HEK293T (cell line): ENCODE results near the gene NINJ2.

ENCODE experiments used
- CTCF ChIA-PET: fragments of 350-600 bp; formaldehyde crosslinking; extraction: SDS; loops from one replicate; lab custom pipeline; 2021; ENCODE audit warnings: antibody characterized with exemption, inconsistent platforms; lab: Yijun Ruan, JAX
- POLR2A ChIA-PET: fragments of 350-600 bp; formaldehyde crosslinking; extraction: SDS; loops from one replicate; lab custom pipeline; 2020; ENCODE audit warnings: antibody characterized with exemption, inconsistent platforms; lab: Yijun Ruan, JAX
- DNase-seq: peaks from one replicate; pipeline ENCODE4 v3.0.0; 2012; ENCODE audit warnings: mixed read lengths; ENCODE audit errors: extremely low spot score
- ARNT ChIP-seq: fragments of 450-650 bp; IDR thresholded peaks from 2 replicates; pipeline ENCODE4 v1.6.1; 2017; ENCODE audit warnings: mild to moderate bottlenecking
- BHLHE40 ChIP-seq: fragments of 450-650 bp; IDR thresholded peaks from 2 replicates; pipeline ENCODE4 v1.6.1; 2016; ENCODE audit warnings: mild to moderate bottlenecking, moderate library complexity, borderline replicate concordance
- CTBP1 ChIP-seq: fragments of 450-650 bp; IDR thresholded peaks from 2 replicates; pipeline ENCODE4 v1.6.1; 2016; ENCODE audit warnings: borderline replicate concordance
- ELF4 ChIP-seq: fragments of 450-650 bp; IDR thresholded peaks from 2 replicates; pipeline ENCODE4 v1.6.1; 2017; ENCODE audit warnings: antibody characterized with exemption
- FOXA1 ChIP-seq: fragments of 450-650 bp; IDR thresholded peaks from 2 replicates; pipeline ENCODE4 v1.6.1; 2016; ENCODE audit warnings: mild to moderate bottlenecking
- FOXK2 ChIP-seq: fragments of 450-650 bp; IDR thresholded peaks from 2 replicates; pipeline ENCODE4 v1.6.1; 2016; ENCODE audit warnings: mild to moderate bottlenecking
- FOXM1 ChIP-seq: fragments of 450-650 bp; IDR thresholded peaks from 2 replicates; pipeline ENCODE4 v1.6.1; 2017; ENCODE audit warnings: mild to moderate bottlenecking, borderline replicate concordance
- HDGF ChIP-seq: fragments of 450-650 bp; IDR thresholded peaks from 2 replicates; pipeline ENCODE4 v1.6.1; 2017; ENCODE audit warnings: antibody characterized with exemption, borderline replicate concordance
- L3MBTL2 ChIP-seq: fragments of 450-650 bp; conservative IDR thresholded peaks from 2 replicates; pipeline ENCODE4 v1.6.1; 2016; ENCODE audit warnings: mild to moderate bottlenecking
- LEF1 ChIP-seq: fragments of 450-650 bp; IDR thresholded peaks from 2 replicates; pipeline ENCODE4 v1.6.1; 2017; ENCODE audit warnings: mild to moderate bottlenecking, borderline replicate concordance
- NFRKB ChIP-seq: fragments of 450-650 bp; IDR thresholded peaks from 2 replicates; pipeline ENCODE4 v1.6.1; 2016; ENCODE audit warnings: mild to moderate bottlenecking, moderate library complexity
- PKNOX1 ChIP-seq: fragments of 450-650 bp; IDR thresholded peaks from 2 replicates; pipeline ENCODE4 v1.6.1; 2016
- SP1 ChIP-seq: fragments of 450-650 bp; IDR thresholded peaks from 2 replicates; pipeline ENCODE4 v1.6.1; 2017
- SUZ12 ChIP-seq: fragments of 450-650 bp; IDR thresholded peaks from 2 replicates; pipeline ENCODE4 v1.6.1; 2016; ENCODE audit warnings: mild to moderate bottlenecking
- TARDBP ChIP-seq: fragments of 450-650 bp; IDR thresholded peaks from 2 replicates; pipeline ENCODE4 v1.6.1; 2016
- ZNF384 ChIP-seq: fragments of 450-650 bp; IDR thresholded peaks from 2 replicates; pipeline ENCODE4 v1.6.1; 2016

The NINJ2 gene

GRCh38 chr12:561908-562593 lies 101.2 kb downstream of the NINJ2 start:
- CTCF ChIA-PET = no interaction called here

GRCh38 chr12:561391-561705 lies 101.9 kb downstream of the NINJ2 start:
- TF ChIP-seq SP1 (no peak), BHLHE40 (no peak), ELF4 (no peak), FOXM1 (no peak), NFRKB (no peak), HDGF (no peak), CTBP1 (no peak), TARDBP (no peak), L3MBTL2 (no peak), ARNT (no peak), LEF1 (no peak)
- ChIA-PET CTCF (no interaction called here), POLR2A (no interaction called here)
- DNase-seq = no peak

More at GRCh38 chr12:561908-562593, 101.2 kb downstream of the NINJ2 start:
- no peak for TF ChIP-seq ZNF384
- POLR2A ChIA-PET = no interaction called here
- DNase-seq = no peak

- CTCF ChIA-PET = no interaction called here
- POLR2A ChIA-PET = no interaction called here
- DNase-seq = no peak
Measured at GRCh38 chr12:560691-561390, 102.4 kb downstream of the NINJ2 start.

GRCh38 chr12:559906-560455 lies 103.3 kb downstream of the NINJ2 start:
- TF ChIP-seq BHLHE40 (no peak), LEF1 (no peak), ZNF384 (no peak), PKNOX1 (no peak), TARDBP (no peak), CTBP1 (no peak), ARNT (no peak), L3MBTL2 (no peak), NFRKB (no peak), SUZ12 (no peak), HDGF (no peak), ELF4 (no peak), SP1 (no peak), FOXA1 (no peak), FOXM1 (no peak), FOXK2 (no peak)
- no peak for DNase-seq
- ChIA-PET CTCF (no interaction called here), POLR2A (no interaction called here)

More at GRCh38 chr12:560691-561390, 102.4 kb downstream of the NINJ2 start:
- TF ChIP-seq SUZ12 (no peak), FOXK2 (no peak), LEF1 (no peak), FOXA1 (no peak), NFRKB (no peak), FOXM1 (no peak), ELF4 (no peak), TARDBP (no peak), ZNF384 (no peak), CTBP1 (no peak)

GRCh38 chr12:559208-559905 lies 103.9 kb downstream of the NINJ2 start:
- DNase-seq = no peak
- TF ChIP-seq ARNT (no peak), HDGF (no peak), FOXK2 (no peak), BHLHE40 (no peak), ELF4 (no peak), PKNOX1 (no peak), FOXA1 (no peak), SUZ12 (no peak), SP1 (no peak), CTBP1 (no peak)
- ChIA-PET POLR2A (no interaction called here), CTCF (no interaction called here)

GRCh38 chr12:558580-558979 lies 104.7 kb downstream of the NINJ2 start:
- DNase-seq = no peak
- ChIA-PET CTCF (no interaction called here), POLR2A (no interaction called here)
- TF ChIP-seq TARDBP (no peak), ARNT (no peak), ELF4 (no peak), PKNOX1 (no peak), ZNF384 (no peak), L3MBTL2 (no peak), FOXK2 (no peak), LEF1 (no peak), CTBP1 (no peak), SP1 (no peak)
